ENCODE data around the gene CDKN1C.
"Not testable (repeated sequence)": the region's sequence is repeated elsewhere in the genome, so short reads cannot be mapped to it uniquely, and the experiment has no call there.

CDKN1C gene

DNA sequence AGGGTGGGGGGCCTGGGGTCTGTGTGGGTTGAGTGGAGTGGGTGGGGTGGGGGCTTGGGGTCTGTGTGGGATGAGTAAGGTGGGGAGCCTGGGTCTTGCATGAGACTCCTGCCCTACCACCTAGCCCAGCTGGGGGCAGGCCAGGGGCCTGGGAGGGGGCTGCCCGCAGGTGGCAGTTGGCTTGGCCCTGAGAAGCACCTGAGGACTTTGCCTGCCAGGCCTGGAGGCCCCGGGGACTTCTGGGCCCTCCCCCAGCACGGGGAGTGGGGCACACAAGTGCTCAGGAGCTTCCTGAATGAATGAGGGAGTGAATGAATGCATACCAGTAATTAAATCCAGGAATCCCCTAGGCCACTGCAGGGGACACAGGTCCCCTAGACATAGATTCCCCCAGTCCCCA lies 37.1 kb upstream of the CDKN1C start:
- DNase-seq, result no peak

DNA sequence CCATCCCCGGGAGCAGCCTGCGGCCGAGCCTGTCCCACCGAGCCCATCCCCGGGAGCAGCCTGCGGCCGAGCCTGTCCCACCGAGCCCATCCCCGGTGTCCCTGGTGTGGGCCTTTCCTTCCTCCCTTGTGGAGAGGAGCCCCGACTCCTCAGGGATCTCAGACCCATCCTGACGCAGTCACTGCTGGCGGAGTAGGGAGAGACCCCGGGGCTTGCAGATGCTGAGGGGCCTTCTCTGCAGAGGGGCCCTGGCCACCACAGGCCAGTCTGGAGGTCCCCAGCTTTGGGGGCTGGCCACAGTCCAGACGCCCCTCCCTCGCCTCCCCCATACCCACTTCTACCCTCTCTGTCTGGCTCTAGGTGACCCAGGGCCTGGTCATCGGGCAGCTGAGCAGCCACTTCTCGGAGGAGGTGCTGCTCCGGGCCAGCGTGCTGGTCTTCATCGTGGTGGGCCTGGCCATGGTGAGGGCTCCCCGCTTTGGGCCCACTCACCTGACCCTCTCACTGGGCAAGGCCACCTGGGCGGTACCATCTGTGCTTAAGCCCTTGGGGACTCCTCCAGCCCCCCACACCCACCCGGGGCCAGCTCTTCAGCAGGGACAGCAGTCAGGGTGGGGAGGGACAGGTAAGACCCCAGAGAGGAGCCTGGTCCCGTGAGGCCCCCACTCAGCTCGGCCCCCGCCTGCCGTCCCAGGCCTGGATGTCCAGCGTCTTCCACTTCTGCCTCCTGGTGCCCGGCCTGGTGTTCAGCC lies 36.3 kb upstream of the CDKN1C start:
- DNase-seq, result no peak

- DNase-seq, result no peak
These were observed 35.7 kb upstream of the CDKN1C start for GRCh38 chr11:2921261-2921660.

DNA sequence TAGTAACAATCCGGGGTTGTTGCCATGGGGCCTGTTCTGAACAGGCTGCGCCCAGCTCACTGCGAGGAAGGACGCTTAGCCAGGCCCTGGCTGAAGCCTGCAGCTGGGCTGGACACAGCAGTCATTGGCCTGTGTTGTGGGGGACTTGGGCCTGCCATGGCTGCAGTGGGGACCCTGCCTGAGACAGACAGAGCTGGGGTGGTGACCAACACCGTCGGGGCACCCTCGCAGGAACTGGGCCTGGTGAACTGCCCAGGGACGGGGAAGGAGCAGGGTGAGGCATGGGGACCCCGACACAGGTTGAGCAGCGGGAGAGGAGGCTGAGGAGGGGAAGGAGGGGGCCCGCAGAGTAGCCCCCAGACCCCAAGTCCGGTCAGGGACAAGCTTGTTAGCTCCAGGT lies 34.8 kb upstream of the CDKN1C start:
- no peak for DNase-seq

GRCh38 chr11:2919837-2920236 lies 34.3 kb upstream of the CDKN1C start:
- DNase-seq, result no peak

DNA sequence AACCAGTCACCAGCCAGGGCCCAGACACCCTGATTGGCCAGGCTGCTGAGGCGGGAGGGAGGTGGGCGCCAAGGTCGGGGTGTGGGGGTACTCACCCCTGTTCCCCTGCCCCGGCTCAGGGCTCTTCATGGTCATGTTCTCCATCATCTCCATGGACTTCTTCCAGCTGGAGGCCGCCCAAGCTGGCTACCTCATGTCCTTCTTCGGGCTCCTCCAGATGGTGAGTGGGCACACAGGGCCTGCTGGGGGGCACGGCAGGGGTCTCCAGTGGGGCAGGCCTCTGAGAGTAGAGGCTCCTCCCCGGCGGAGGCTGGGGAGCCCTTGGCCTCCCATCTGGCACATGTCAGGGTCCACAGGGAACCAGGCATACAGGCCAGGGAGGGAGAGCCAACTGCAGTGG lies 33.6 kb upstream of the CDKN1C start:
- no peak for DNase-seq

DNA sequence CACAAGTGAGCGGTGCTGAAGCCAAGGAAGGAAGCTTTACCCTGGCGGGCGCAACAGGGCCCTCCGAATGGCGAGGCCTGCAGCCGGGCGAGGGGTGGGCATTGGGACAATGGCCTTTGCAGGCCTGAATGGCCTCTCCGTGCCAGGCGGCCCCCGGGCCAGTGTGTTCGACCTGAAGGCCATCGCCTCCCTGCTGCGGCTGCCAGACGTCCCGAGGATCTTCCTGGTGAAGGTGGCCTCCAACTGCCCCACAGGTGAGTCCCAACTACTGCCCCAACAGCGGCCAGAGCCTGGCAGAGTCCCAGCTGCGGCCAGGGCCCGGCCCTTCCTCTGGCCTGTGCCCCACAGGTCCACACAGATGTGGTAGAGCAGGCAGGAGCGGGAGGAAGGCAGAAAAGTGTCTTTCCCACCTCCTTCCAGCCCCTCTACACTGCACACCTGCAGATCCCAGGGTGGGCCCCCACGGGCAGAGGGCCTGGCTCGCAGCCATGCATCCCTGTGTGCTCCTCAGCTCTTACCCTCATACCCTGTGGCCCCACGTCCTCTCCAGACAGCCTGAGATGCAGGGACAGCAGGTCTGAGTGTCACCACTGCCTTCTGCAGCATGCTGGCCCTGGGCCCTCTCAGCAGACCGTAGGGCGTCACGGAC lies 32.4 kb upstream of the CDKN1C start:
- DNase-seq, result no peak

DNA sequence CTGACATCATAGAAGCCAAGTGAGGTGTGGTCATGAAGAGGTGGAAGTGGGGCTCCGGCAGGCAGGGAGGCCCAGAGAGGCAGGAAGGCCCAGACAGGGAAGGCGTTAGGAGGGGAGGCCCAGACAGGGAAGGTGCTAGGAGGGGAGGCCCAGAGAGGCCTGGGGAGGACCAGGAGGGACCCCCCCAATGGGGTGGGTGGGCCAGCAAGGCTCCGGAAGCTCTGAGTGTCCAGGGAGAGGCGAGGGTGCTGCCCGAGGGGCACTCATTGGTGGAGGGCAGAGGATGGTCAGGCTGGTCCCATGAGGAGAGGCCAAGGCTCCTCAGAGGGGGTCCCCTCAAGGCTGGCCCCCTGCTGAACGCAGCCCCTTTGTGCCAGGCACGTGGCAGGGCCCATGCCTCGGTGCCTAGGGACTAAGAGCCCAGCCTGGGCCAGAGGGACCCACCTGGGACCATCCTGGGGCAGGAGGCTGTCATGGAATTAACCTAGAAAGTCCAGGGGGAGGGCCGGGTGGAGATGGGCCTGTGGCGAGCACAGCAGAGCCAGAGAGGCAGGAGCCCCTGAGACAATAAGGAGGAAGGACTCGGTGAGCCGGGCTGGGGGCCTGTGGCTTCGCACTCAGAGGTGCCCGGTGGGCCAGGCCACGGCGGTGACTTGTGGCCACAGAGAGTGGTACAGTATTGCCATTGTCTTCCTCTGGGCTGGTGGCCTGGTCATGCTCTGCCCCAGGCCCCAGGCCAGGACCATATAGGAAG lies 31.5 kb upstream of the CDKN1C start:
- no peak for DNase-seq

DNA sequence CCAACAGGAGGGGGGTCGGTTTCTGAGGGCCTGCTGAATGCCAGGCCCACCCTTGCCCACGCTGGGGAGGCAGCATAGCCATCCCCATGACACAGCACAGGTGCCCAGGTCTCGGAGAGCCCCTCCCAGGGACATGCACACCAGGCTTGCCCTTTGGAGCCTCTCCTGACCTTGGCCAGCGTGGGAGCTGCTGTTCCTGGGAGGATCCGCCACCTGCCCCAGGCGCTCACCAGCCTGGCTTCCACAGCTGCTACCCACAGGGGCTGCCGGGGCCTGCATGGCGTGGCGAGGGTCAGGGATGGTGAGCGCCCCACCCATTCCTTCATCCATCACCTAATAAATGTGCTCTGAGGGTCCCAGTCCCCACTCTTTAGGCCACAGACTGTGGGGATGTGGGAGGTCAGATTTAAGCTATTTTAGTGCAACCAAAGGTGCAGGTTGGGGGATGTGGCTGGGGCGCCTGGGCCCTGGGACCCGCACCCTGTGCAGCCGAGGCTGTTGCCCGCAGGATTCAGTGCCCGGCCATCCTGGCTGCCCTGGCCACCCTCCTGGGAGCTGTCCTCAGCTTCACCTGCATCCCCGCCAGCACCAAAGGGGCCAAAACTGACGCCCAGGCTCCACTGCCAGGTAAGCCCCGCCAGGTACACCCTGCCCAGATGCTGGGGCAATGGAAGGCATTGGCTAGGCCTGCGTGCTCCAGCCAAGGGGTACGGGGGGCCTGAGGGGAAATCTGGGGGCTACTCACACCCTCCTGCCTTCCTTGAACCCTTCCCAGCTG lies 30.7 kb upstream of the CDKN1C start:
- no peak for DNase-seq

DNA sequence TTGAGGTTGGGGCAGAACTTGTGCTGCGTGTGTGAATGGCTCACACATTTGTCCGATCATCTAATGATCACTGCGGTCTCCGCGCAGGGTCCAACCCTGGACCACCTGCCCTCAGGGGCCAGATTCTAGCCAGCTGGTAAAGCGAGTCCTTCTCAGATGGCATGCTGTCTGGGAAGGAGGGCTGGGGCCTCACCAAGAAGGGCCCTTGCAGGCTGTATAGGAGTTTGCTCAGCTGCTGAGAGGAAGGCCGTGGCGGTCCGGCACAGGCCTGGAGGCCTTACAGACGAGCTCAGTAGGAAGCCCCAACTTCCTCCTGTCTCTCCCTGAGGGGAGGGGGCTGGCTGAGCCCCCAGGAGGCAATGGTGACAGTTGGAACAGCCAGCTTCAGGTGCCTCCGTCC lies 29.9 kb upstream of the CDKN1C start:
- no peak for DNase-seq

DNA sequence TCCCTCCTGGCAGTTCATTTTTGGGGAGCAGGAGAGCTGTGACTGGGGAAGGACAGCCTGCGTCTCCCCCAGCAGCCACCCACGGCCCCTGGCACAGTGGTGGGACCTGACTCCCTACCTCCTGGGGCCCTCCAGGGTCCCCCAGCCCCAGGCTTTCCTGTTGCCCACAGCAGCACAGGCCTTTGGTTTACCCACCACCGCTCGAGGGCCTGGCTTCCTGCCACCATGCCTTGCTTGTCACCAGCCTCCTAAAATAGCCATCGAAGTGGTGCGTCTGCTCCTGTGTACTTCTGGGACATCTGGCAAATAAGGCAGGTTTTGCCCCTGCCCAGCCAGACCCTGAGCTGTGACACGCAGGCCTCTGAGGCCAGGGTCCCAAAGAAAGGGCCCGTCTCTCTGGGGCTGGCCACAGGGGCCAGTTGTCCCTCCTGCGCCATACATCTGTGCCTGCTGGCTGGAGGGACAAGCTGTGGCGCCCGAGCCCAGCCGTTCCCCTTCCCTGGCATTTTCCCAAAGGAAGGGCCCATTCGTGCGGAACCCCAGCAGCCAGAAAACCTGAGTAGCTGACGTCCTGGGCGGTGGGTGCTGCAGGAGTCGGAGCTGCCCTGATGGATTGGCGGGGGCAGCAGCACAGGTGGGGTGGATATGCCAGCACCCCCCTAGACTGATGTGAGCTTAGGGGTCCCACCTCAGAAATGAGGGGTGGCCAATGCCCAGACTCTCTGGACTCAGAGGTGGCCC lies 29.1 kb upstream of the CDKN1C start:
- no peak for DNase-seq

- no peak for DNase-seq
These were observed 28.2 kb upstream of the CDKN1C start for GRCh38 chr11:2913776-2914175.

GRCh38 chr11:2913019-2913431 lies 27.4 kb upstream of the CDKN1C start:
- DNase-seq, result no peak

GRCh38 chr11:2912498-2912897 lies 26.9 kb upstream of the CDKN1C start:
- DNase-seq, result no peak

GRCh38 chr11:2911785-2912391 lies 26.3 kb upstream of the CDKN1C start:
- no peak for DNase-seq

- DNase-seq, result no peak
These were observed 25.7 kb upstream of the CDKN1C start for GRCh38 chr11:2911088-2911784.

DNA sequence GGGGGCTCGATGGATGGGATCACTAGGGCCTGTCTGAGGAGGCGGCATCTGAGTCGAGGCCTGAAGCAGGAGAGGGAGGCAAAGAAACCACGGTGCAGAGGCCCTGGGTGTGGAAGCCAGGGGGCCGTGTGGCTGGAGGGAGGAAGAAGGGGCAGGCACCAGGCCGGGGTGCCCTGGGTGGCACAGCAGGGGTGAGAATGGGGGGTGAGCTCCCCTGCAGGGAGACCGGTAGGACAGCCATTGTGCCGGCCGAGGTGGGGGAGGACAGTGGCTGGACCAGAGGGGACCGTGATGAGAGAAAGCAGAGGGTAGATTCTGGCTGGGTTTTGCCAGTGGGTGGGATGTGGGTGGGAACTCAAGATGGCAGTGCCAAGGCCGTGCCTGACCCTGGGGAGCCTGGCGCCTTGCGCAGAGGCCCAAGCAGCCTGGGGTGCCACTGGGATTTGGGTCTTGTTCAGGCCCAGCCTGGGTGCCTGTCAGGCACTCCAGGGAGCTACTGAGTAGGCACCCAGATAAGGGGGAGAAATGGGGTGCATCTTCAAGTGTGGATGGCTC lies 24.9 kb upstream of the CDKN1C start:
- no peak for DNase-seq

GRCh38 chr11:2909133-2909902 lies 23.7 kb upstream of the CDKN1C start:
- DNase-seq, result no peak

DNA sequence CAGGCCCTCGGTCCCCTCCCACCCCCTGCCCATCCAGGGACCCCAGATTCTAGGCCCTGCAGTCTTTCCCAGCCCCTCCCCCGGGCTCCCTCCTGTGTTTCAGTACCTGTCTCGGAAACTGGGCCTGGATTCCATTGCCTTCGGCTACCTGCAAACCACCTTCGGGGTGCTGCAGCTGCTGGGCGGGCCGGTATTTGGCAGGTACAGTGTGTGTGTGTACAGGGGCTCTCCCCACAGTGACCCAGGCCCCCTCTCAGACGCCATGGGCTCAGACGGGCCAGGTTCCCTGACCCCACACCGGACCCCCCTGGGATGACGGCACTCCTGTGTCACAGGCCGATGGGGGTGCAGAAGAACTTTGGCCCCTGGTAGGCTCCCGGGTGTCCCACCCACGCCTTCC lies 22.6 kb upstream of the CDKN1C start:
- DNase-seq, result no peak

- DNase-seq, result not testable (repeated sequence)
These were observed 19.7 kb upstream of the CDKN1C start for GRCh38 chr11:2905299-2905698.

Measured in stimulated activated CD4-positive, alpha-beta T cell treated with anti-CD3 and anti-CD28 coated beads, Interleukin-15, amount 100 ng/mL, for 24 hours (primary cell).